ENCODE measurements around the gene C15orf39. TPM values are rescaled to one million over a fixed set of nuclear protein-coding genes. Genes with fewer than 3 reads are reported as not detected.
A peak's percentile ranks its signal among the peaks of the same experiment; 100 is the strongest.

Gene C15orf39
- total RNA-seq, 1 donor from 2014 or later, result 15.0 TPM

GRCh38 chr15:75156326-75157215, 45.1 kb upstream of the C15orf39 start:
- no peak for DNase-seq
- TF ChIP-seq CTCF (IDR thresholded peaks at IDR 0.05; ENCODE audit: borderline replicate concordance), result no peak
- intact Hi-C loops (cut with micrococcal nuclease), result no loop called here

GRCh38 chr15:75158402-75158801, 43.3 kb upstream of the C15orf39 start:
- no peaks in the 10 kb centered on the region for H3K4me1 ChIP-seq
- no peaks in the 10 kb centered on the region for H3K9me3 ChIP-seq (replicated peaks)
- no peak for TF ChIP-seq CTCF (IDR thresholded peaks at IDR 0.05; ENCODE audit: borderline replicate concordance)
- intact Hi-C loops (cut with micrococcal nuclease), result no loop called here
- no peaks in the 10 kb centered on the region for H3K27me3 ChIP-seq (ENCODE audit: low read depth)
- H3K27ac ChIP-seq (replicated peaks), result no peak overlapping the region
- no peak for DNase-seq
- H3K4me3 ChIP-seq, result no peak overlapping the region
- H3K36me3 ChIP-seq, result no peaks in the 10 kb centered on the region

More at GRCh38 chr15:75156326-75157215, 45.1 kb upstream of the C15orf39 start:
- Histone ChIP-seq H3K36me3 (no peaks in the 10 kb centered on the region), H3K4me3 (no peak overlapping the region), H3K27ac (replicated peaks) (no peak overlapping the region), H3K4me1 (peaks cover 5% of the 10 kb centered on the region), H3K9me3 (replicated peaks) (no peaks in the 10 kb centered on the region), H3K27me3 (ENCODE audit: low read depth) (no peaks in the 10 kb centered on the region)

- no peak for TF ChIP-seq CTCF (IDR thresholded peaks at IDR 0.05; ENCODE audit: borderline replicate concordance)
- Histone ChIP-seq H3K9me3 (replicated peaks) (no peaks in the 10 kb centered on the region), H3K4me3 (no peak overlapping the region), H3K4me1 (no peaks in the 10 kb centered on the region), H3K27ac (replicated peaks) (no peak overlapping the region), H3K27me3 (ENCODE audit: low read depth) (no peaks in the 10 kb centered on the region), H3K36me3 (no peaks in the 10 kb centered on the region)
- intact Hi-C loops (cut with micrococcal nuclease), result no loop called here
- DNase-seq, result no peak
Observed at GRCh38 chr15:75159244-75159643, 42.4 kb upstream of the C15orf39 start.

- no peak for TF ChIP-seq CTCF (IDR thresholded peaks at IDR 0.05; ENCODE audit: borderline replicate concordance)
- Histone ChIP-seq H3K9me3 (replicated peaks) (no peaks in the 10 kb centered on the region), H3K4me1 (no peaks in the 10 kb centered on the region), H3K36me3 (no peaks in the 10 kb centered on the region), H3K27me3 (ENCODE audit: low read depth) (no peaks in the 10 kb centered on the region), H3K4me3 (no peak overlapping the region), H3K27ac (replicated peaks) (no peak overlapping the region)
- intact Hi-C loops (cut with micrococcal nuclease), result no loop called here
- no peak for DNase-seq
Observed at GRCh38 chr15:75161106-75161916, 40.4 kb upstream of the C15orf39 start.

- H3K27ac ChIP-seq (replicated peaks), result no peak overlapping the region
- no peaks in the 10 kb centered on the region for H3K36me3 ChIP-seq
- no peaks in the 10 kb centered on the region for H3K4me1 ChIP-seq
- DNase-seq, result peak; percentile 43
- intact Hi-C loops (cut with micrococcal nuclease), result no loop called here
- H3K4me3 ChIP-seq, result no peak overlapping the region
- TF ChIP-seq CTCF (IDR thresholded peaks at IDR 0.05; ENCODE audit: borderline replicate concordance), result no peak
- no peaks in the 10 kb centered on the region for H3K9me3 ChIP-seq (replicated peaks)
- H3K27me3 ChIP-seq (ENCODE audit: low read depth), result no peaks in the 10 kb centered on the region
Observed at GRCh38 chr15:75161917-75162414, 39.7 kb upstream of the C15orf39 start.

Data from left ventricle myocardium inferior (tissue), 1 donor.